H9 (cell line): ENCODE data around the gene VEZT. TPM values are rescaled to one million over a fixed set of nuclear protein-coding genes. Genes with fewer than 3 reads are reported as not detected.

Experiments used
- DNase-seq: peaks from one replicate; pipeline ENCODE4 v3.0.0-alpha.2; 2017
- H2AFZ ChIP-seq: one replicate; pipeline ENCODE4 v1.6.1; 2013; ENCODE audit warnings: mild to moderate bottlenecking, low read length, control low read depth, moderate library complexity
- H2AK5ac ChIP-seq: 2 replicates; pipeline ENCODE4 v1.6.1; 2013; ENCODE audit warnings: low read length, control low read depth, mixed read lengths; ENCODE audit not compliant: insufficient read length
- H2BK120ac ChIP-seq: one replicate; pipeline ENCODE4 v1.6.1; 2013; ENCODE audit warnings: low read depth, mild to moderate bottlenecking, low read length, control low read depth, inconsistent platforms; ENCODE audit not compliant: poor library complexity, severe bottlenecking
- H2BK12ac ChIP-seq: 2 replicates; pipeline ENCODE4 v1.6.1; 2013; ENCODE audit warnings: low read length, control low read depth, mixed read lengths, low read depth; ENCODE audit not compliant: insufficient read length
- H2BK15ac ChIP-seq: 2 replicates; pipeline ENCODE4 v1.6.1; 2013; ENCODE audit warnings: low read depth, low read length, control low read depth
- H2BK20ac ChIP-seq: one replicate; pipeline ENCODE4 v1.6.1; 2013; ENCODE audit warnings: low read depth, mild to moderate bottlenecking, low read length, control low read depth, inconsistent platforms; ENCODE audit not compliant: poor library complexity, severe bottlenecking
- H2BK5ac ChIP-seq: 2 replicates; pipeline ENCODE4 v1.6.1; 2013; ENCODE audit warnings: low read length, control low read depth, mixed read lengths; ENCODE audit not compliant: insufficient read length
- H3K14ac ChIP-seq: 2 replicates; pipeline ENCODE4 v1.6.1; 2013; ENCODE audit warnings: low read length, control low read depth; ENCODE audit not compliant: insufficient read depth
- H3K18ac ChIP-seq: 2 replicates; pipeline ENCODE4 v1.6.1; 2013; ENCODE audit warnings: low read depth, mild to moderate bottlenecking, mixed read lengths, low read length, control low read depth; ENCODE audit not compliant: insufficient read length
- H3K23ac ChIP-seq: 2 replicates; pipeline ENCODE4 v1.6.1; 2013; ENCODE audit warnings: low read length, control low read depth, mixed read lengths, low read depth; ENCODE audit not compliant: insufficient read length
- H3K23me2 ChIP-seq: 2 replicates; pipeline ENCODE4 v1.6.1; 2013; ENCODE audit warnings: low read depth, mild to moderate bottlenecking, mixed read lengths, low read length, control low read depth; ENCODE audit not compliant: insufficient read length, poor library complexity, severe bottlenecking
- H3K27ac ChIP-seq: 2 replicates; pipeline ENCODE4 v1.5.1; 2013; ENCODE audit warnings: low read length, control low read depth, mixed read lengths, low read depth; ENCODE audit not compliant: insufficient read length
- H3K27me3 ChIP-seq: 2 replicates; pipeline ENCODE4 v1.6.1; 2013; ENCODE audit warnings: low read length, control low read depth, inconsistent platforms; ENCODE audit not compliant: insufficient read depth
- H3K4ac ChIP-seq: 2 replicates; pipeline ENCODE4 v1.6.1; 2013; ENCODE audit warnings: low read depth, mild to moderate bottlenecking, control low read depth, inconsistent platforms, low read length, moderate library complexity
- H3K4me1 ChIP-seq: 2 replicates; pipeline ENCODE4 v1.6.1; 2013; ENCODE audit warnings: low read length, control low read depth, inconsistent platforms; ENCODE audit not compliant: insufficient read depth
- H3K4me2 ChIP-seq: 2 replicates; pipeline ENCODE4 v1.6.1; 2013; ENCODE audit warnings: low read length, control low read depth, mixed read lengths; ENCODE audit not compliant: insufficient read length, insufficient read depth
- H3K56ac ChIP-seq: 2 replicates; pipeline ENCODE4 v1.6.1; 2013; ENCODE audit warnings: low read depth, mild to moderate bottlenecking, mixed read lengths, low read length, control low read depth; ENCODE audit not compliant: insufficient read length
- H3K79me1 ChIP-seq: 2 replicates; pipeline ENCODE4 v1.6.1; 2013; ENCODE audit warnings: low read depth, mild to moderate bottlenecking, moderate library complexity, low read length, control low read depth, inconsistent platforms; ENCODE audit not compliant: insufficient read depth, poor library complexity, severe bottlenecking
- H3K79me2 ChIP-seq: 2 replicates; pipeline ENCODE4 v1.6.1; 2013; ENCODE audit warnings: low read length, control low read depth, inconsistent platforms; ENCODE audit not compliant: insufficient read depth
- H3K9ac ChIP-seq: 2 replicates; pipeline ENCODE4 v1.6.1; 2013; ENCODE audit warnings: low read length, control low read depth, mixed read lengths; ENCODE audit not compliant: insufficient read length; ENCODE audit errors: extremely low read depth
- H3K9me3 ChIP-seq: one replicate; pipeline ENCODE4 v1.6.1; 2013; ENCODE audit warnings: low read depth, low read length, inconsistent platforms; ENCODE audit not compliant: control insufficient read depth
- H3T11ph ChIP-seq: one replicate; pipeline ENCODE4 v1.6.1; 2013; ENCODE audit warnings: mild to moderate bottlenecking, low read length, control low read depth, inconsistent platforms
- H4K20me1 ChIP-seq: one replicate; pipeline ENCODE4 v1.6.1; 2013; ENCODE audit not compliant: control insufficient read depth, insufficient read length, insufficient read depth
- H4K5ac ChIP-seq: 2 replicates; pipeline ENCODE4 v1.6.1; 2013; ENCODE audit warnings: low read depth, mild to moderate bottlenecking, mixed read lengths, low read length, control low read depth; ENCODE audit not compliant: insufficient read length
- H4K8ac ChIP-seq: replicated peaks from 2 replicates; pipeline ENCODE4 v1.6.1; 2013; ENCODE audit warnings: low read length, control low read depth, mixed read lengths, low read depth; ENCODE audit not compliant: insufficient read length
- H4K91ac ChIP-seq: 2 replicates; pipeline ENCODE4 v1.6.1; 2013; ENCODE audit warnings: low read depth, mild to moderate bottlenecking, moderate library complexity, mixed read lengths, low read length, control low read depth; ENCODE audit not compliant: insufficient read length
- H3K27ac Mint-ChIP-seq, 3 experiments: 2 replicates in 2 of 3; 3 replicates in 1 of 3; pipeline ENCODE4 v1.8.0; 2020 to 2021; ENCODE audit warnings: mixed read lengths in 3 of 3, mild to moderate bottlenecking in 1 of 3, moderate library complexity in 1 of 3
- H3K27me3 Mint-ChIP-seq: 2 replicates; pipeline ENCODE4 v1.8.0; 2021; ENCODE audit warnings: low read depth, mild to moderate bottlenecking, moderate library complexity, mixed read lengths
- H3K36me3 Mint-ChIP-seq, 3 experiments: 2 replicates in 2 of 3; 3 replicates in 1 of 3; pipeline ENCODE4 v1.8.0; 2020 to 2021; ENCODE audit warnings: low read depth in 3 of 3, mixed read lengths in 3 of 3; ENCODE audit not compliant: insufficient read depth in 1 of 3
- H3K4me1 Mint-ChIP-seq, 2 experiments: 2 replicates each; pipeline ENCODE4 v1.8.0; 2020; ENCODE audit warnings: mixed read lengths in 2 of 2
- H3K4me3 Mint-ChIP-seq, 2 experiments: 2 replicates in 1 of 2; 3 replicates in 1 of 2; pipeline ENCODE4 v1.8.0; 2020 to 2021; ENCODE audit warnings: mild to moderate bottlenecking in 2 of 2, mixed read lengths in 2 of 2, moderate library complexity in 1 of 2
- H3K9me3 Mint-ChIP-seq, 2 experiments: 2 replicates in 1 of 2; 3 replicates in 1 of 2; pipeline ENCODE4 v1.8.0; 2020; ENCODE audit warnings: mild to moderate bottlenecking in 2 of 2, mixed read lengths in 2 of 2, moderate library complexity in 1 of 2
- WGBS: extraction: QIAGEN DNeasy Blood & Tissue Kit; methylation state at CpG from one replicate; pipeline ENCODE4 v1.1.7; 2013; ENCODE audit warnings: missing lambda C conversion rate, low lambda C conversion rate, mixed read lengths; ENCODE audit not compliant: insufficient read length; ENCODE audit errors: extremely low coverage; 5-methylcytosine and 5-hydroxymethylcytosine counted together
- total RNA-seq: library from RNA; stranded (reverse); gene quantifications from 2 replicates; pipeline ENCODE4 v1.2.1, GENCODE V29; 2021
- TF ChIP-seq, protein P1 (sequence below): fragments of 200-600 bp; sonication (generic); conservative IDR thresholded peaks from 3 replicates; pipeline ENCODE4 v1.8.0; 2021; ENCODE audit warnings: antibody characterized with exemption, mild to moderate bottlenecking

Gene VEZT
- total RNA-seq, 1 experiment from 2014 or later, result 69.8 TPM

DNA sequence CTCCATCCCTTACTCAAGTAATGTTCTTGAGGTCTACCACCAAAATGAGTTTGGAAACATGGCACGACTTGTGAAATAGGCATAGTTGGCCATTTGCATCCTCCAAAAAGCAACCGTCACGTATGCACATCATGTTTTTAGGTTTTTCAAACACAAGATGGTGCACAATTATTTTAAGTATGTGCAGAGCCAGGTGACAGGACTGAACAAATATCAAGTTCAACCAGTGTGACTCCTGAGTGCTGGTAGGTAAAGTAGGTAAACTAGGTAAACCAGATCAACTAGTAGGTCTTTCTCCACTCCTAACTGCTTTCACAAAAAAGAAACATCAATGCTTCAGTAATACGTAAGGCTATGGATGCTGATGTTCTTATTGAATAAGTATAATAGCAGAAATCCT, 39.5 kb upstream of the VEZT start:
- H4K91ac ChIP-seq, result no peak overlapping the region
- H2AK5ac ChIP-seq, result no peak overlapping the region
- H3K23ac ChIP-seq, result no peak overlapping the region
- no peak overlapping the region for H2AFZ ChIP-seq
- H3K27me3 Mint-ChIP-seq, result no peaks in the 10 kb centered on the region
- no peak overlapping the region for H2BK120ac ChIP-seq
- H3K4ac ChIP-seq, result no peak overlapping the region
- no CpG with 5 or more reads among the region's 4 CpGs for WGBS
- H2BK15ac ChIP-seq, result no peak overlapping the region
- H3K27me3 ChIP-seq, result no peaks in the 10 kb centered on the region
- H3K14ac ChIP-seq, result no peak overlapping the region
- peaks cover 15 to 21% of the 10 kb centered on the region in 2 experiments; a peak in 3 of 4 replicates for H3K4me1 Mint-ChIP-seq
- no peak for DNase-seq
- H3K79me2 ChIP-seq, result no peaks in the 10 kb centered on the region
- no peak overlapping the region for H4K8ac ChIP-seq
- H2BK12ac ChIP-seq, result no peak overlapping the region
- no peak overlapping the region for H3T11ph ChIP-seq
- no peaks in the 10 kb centered on the region for H4K20me1 ChIP-seq
- no peaks in the 10 kb centered on the region for H3K23me2 ChIP-seq
- H3K4me2 ChIP-seq, result no peak overlapping the region
- no peak overlapping the region for H2BK5ac ChIP-seq
- H3K4me3 Mint-ChIP-seq, result no peak overlapping the region
- no peaks in the 10 kb centered on the region for H3K9me3 ChIP-seq
- H4K5ac ChIP-seq, result no peak overlapping the region
- H3K9ac ChIP-seq, result no peak overlapping the region
- H3K18ac ChIP-seq, result no peak overlapping the region
- no peaks in the 10 kb centered on the region for H3K9me3 Mint-ChIP-seq
- H3K27ac ChIP-seq, result no peak overlapping the region
- no peak overlapping the region for H2BK20ac ChIP-seq
- H3K4me1 ChIP-seq, result no peaks in the 10 kb centered on the region; the same call in 1 of the 2 replicates
- H3K27ac Mint-ChIP-seq, result 0 out of 7 replicates have a peak overlapping the region, but pooled peaks of 1 of the 3 experiments have one; percentile 3
- TF ChIP-seq, protein P1, sequence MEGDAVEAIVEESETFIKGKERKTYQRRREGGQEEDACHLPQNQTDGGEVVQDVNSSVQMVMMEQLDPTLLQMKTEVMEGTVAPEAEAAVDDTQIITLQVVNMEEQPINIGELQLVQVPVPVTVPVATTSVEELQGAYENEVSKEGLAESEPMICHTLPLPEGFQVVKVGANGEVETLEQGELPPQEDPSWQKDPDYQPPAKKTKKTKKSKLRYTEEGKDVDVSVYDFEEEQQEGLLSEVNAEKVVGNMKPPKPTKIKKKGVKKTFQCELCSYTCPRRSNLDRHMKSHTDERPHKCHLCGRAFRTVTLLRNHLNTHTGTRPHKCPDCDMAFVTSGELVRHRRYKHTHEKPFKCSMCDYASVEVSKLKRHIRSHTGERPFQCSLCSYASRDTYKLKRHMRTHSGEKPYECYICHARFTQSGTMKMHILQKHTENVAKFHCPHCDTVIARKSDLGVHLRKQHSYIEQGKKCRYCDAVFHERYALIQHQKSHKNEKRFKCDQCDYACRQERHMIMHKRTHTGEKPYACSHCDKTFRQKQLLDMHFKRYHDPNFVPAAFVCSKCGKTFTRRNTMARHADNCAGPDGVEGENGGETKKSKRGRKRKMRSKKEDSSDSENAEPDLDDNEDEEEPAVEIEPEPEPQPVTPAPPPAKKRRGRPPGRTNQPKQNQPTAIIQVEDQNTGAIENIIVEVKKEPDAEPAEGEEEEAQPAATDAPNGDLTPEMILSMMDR, result no peak
- H3K79me1 ChIP-seq, result no peaks in the 10 kb centered on the region
- no peak overlapping the region for H3K56ac ChIP-seq
- H3K36me3 Mint-ChIP-seq, result peaks cover 0 to 9% (median 2%) of the 10 kb centered on the region in 3 experiments; a peak in 3 of 7 replicates
